DOHH2 (cell line): ENCODE results near the gene BRSK2.

Experiments used
- EZH2phosphoT487 ChIP-seq: fragments of 200-600 bp; sonication (generic); IDR thresholded peaks from 2 replicates; pipeline ENCODE4 v1.6.1; 2017; ENCODE audit warnings: borderline replicate concordance, mild to moderate bottlenecking, antibody characterized with exemption, low read length, moderate library complexity, mixed read lengths
- TF ChIP-seq, protein P1 (sequence below): fragments of 200-600 bp; sonication (generic); IDR thresholded peaks from one replicate; pipeline ENCODE4 v1.5.1; 2014; ENCODE audit warnings: antibody characterized with exemption, mild to moderate bottlenecking, low read depth, low read length; ENCODE audit not compliant: poor library complexity, severe bottlenecking

DNA sequence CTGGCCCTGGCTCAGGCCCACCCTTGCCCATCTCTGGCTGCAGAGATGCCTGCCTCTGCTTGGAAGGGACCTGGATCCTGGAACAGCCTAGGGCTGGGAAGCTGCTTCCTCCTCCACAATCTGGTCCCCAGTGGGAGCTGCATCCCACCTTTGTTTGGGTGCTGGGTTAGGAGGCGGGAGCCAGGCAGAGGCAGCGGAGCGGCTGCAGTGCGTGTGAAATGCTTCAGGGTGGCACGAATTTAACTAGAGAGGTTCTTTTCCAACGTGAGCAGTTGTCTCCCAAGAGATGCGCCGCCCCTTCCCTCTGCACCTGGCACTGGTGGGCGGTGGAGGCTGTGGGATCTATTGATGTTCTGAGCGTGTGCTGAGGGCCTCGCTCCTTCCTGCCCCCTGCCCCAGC, 31.6 kb downstream of the BRSK2 start:
- TF ChIP-seq, protein P1, sequence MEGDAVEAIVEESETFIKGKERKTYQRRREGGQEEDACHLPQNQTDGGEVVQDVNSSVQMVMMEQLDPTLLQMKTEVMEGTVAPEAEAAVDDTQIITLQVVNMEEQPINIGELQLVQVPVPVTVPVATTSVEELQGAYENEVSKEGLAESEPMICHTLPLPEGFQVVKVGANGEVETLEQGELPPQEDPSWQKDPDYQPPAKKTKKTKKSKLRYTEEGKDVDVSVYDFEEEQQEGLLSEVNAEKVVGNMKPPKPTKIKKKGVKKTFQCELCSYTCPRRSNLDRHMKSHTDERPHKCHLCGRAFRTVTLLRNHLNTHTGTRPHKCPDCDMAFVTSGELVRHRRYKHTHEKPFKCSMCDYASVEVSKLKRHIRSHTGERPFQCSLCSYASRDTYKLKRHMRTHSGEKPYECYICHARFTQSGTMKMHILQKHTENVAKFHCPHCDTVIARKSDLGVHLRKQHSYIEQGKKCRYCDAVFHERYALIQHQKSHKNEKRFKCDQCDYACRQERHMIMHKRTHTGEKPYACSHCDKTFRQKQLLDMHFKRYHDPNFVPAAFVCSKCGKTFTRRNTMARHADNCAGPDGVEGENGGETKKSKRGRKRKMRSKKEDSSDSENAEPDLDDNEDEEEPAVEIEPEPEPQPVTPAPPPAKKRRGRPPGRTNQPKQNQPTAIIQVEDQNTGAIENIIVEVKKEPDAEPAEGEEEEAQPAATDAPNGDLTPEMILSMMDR: no peak
- no peak for TF ChIP-seq EZH2phosphoT487
